ENCODE measurements around the gene SDHB.

The SDHB gene

GRCh38 chr1:16969057-16969611 lies 84.7 kb downstream of the SDHB start:
- no peak for DNase-seq (ENCODE audit: low spot score)
